ENCODE measurements around the gene WSB2.
"Not testable (repeated sequence)": the region's sequence is repeated elsewhere in the genome, so short reads cannot be mapped to it uniquely, and the experiment has no call there.

The WSB2 gene

GRCh38 chr12:118033902-118034301 is 27.1 kb downstream of the WSB2 start:
- no peak for TF ChIP-seq ZNF274 (IDR thresholded peaks at IDR 0.05; ENCODE audit: low read depth, low read length)
- no peak overlapping the region for H3K4me3 ChIP-seq (ENCODE audit: low read length)

GRCh38 chr12:118033323-118033722 is 27.7 kb downstream of the WSB2 start:
- no peak for TF ChIP-seq ZNF274 (IDR thresholded peaks at IDR 0.05; ENCODE audit: low read depth, low read length)
- H3K4me3 ChIP-seq (ENCODE audit: low read length), result no peak overlapping the region

GRCh38 chr12:118032188-118032587 is 28.8 kb downstream of the WSB2 start:
- no peak overlapping the region for H3K4me3 ChIP-seq (ENCODE audit: low read length)
- TF ChIP-seq ZNF274 (IDR thresholded peaks at IDR 0.05; ENCODE audit: low read depth, low read length), result no peak

GRCh38 chr12:118029166-118029565 is 31.8 kb downstream of the WSB2 start:
- TF ChIP-seq ZNF274 (IDR thresholded peaks at IDR 0.05; ENCODE audit: low read depth, low read length), result no peak
- no peak overlapping the region for H3K4me3 ChIP-seq (ENCODE audit: low read length)

DNA sequence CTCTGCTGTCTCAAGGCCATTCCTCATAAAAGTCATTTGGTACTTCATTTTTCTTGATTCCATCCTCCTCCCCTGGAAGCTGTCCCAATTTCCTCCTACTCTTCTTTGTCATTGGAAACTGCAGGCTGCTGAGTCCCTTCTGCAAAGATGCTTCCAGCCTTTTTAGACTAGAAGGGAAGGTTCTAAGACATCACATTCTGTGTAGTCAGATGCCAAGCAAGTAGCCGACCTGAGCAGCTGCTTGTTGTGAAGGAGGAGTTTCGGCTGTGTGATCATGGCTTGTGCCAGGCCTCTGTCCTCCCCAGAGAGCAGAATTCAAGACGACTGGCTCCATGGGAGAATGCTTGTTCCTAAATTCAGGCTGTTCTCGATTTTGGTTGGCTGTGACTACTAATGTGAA is 35.8 kb downstream of the WSB2 start:
- no peak overlapping the region for H3K4me3 ChIP-seq (ENCODE audit: low read length)
- TF ChIP-seq ZNF274 (IDR thresholded peaks at IDR 0.05; ENCODE audit: low read depth, low read length), result no peak

DNA sequence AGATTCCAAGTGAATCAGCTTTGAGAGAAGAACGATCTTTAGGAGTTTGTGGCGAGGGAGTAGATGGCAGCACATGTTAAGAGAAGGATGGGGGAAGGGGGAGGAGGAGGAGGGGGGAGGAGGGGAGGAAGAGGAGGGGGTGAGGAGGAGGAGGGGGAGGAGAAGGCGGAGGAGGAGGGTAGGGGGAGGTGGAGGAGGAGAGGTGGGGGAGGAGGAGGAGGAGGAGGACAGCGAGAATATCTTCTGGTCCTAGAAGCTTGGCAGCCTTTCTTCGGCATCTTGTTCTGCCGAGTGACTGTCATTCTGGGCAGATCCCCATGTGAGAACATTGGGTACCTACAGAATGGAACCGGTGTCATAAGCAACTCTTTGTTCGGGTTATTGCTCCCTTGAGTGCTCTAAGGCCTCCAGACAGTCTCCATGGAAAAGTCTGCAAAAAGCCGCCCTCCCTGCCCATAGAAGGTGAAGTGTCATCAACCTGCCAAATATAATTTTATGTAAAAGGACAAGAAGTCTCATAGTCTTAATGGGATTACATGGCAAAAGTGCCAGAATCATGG is 37.6 kb downstream of the WSB2 start:
- TF ChIP-seq ZNF274 (IDR thresholded peaks at IDR 0.05; ENCODE audit: low read depth, low read length), result no peak
- H3K4me3 ChIP-seq (ENCODE audit: low read length), result no peak overlapping the region

GRCh38 chr12:118022728-118023109 is 38.3 kb downstream of the WSB2 start:
- TF ChIP-seq ZNF274 (IDR thresholded peaks at IDR 0.05; ENCODE audit: low read depth, low read length), result no peak
- H3K4me3 ChIP-seq (ENCODE audit: low read length), result no peak overlapping the region

DNA sequence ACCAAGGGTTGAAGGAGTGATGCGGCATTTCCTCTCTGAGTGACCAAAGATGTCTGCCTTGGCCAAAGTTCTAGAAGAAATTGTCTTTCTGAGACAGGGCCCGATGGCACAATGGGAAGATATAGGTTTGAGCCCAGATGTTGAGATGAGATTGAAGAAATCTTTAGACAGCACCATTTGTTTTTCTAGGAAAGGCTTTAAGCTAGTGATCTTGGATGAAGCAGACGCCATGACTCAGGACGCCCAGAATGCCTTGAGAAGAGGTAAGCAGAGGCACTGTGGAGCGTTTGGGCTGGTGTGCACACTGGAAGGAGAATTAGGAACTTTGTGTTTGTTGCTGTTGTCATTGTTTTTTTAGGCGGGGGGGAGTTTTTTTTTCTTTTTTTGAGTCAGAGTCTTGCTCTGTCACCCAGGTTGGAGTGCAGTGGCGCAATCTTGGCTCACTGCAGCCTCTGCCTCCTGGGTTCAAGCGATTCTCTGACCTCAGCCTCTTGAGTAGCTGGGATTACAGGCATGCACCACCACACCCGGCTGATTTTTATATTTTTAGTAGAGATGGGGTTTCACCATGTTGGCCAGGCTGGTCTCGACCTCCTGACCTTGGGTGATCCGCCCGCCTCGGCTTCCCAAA is 38.8 kb downstream of the WSB2 start:
- not testable (repeated sequence) for H3K4me3 ChIP-seq (ENCODE audit: low read length)

GRCh38 chr12:118020036-118020435 is 40.9 kb downstream of the WSB2 start:
- H3K4me3 ChIP-seq (ENCODE audit: low read length), result no peak overlapping the region
- TF ChIP-seq ZNF274 (IDR thresholded peaks at IDR 0.05; ENCODE audit: low read depth, low read length), result no peak

DNA sequence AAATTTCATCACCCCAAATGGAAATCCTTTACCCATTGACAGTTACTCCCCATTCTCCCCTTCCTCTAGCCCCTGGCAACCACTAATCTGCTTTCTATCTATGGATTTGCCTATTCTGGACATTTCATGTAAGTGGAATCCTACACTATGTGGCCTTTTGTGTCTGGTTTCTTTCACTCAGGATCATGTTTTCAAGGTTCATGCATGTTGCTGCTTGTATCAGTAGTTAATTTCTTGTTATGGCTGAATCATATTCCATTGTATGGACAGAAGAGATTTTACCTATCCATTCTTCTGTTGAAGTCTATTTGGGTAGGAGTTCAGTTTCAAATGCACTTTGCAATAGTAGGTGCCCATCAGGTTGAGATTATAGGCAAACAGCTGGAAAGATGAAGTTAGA is 43.1 kb downstream of the WSB2 start:
- no peak for TF ChIP-seq ZNF274 (IDR thresholded peaks at IDR 0.05; ENCODE audit: low read depth, low read length)

DNA sequence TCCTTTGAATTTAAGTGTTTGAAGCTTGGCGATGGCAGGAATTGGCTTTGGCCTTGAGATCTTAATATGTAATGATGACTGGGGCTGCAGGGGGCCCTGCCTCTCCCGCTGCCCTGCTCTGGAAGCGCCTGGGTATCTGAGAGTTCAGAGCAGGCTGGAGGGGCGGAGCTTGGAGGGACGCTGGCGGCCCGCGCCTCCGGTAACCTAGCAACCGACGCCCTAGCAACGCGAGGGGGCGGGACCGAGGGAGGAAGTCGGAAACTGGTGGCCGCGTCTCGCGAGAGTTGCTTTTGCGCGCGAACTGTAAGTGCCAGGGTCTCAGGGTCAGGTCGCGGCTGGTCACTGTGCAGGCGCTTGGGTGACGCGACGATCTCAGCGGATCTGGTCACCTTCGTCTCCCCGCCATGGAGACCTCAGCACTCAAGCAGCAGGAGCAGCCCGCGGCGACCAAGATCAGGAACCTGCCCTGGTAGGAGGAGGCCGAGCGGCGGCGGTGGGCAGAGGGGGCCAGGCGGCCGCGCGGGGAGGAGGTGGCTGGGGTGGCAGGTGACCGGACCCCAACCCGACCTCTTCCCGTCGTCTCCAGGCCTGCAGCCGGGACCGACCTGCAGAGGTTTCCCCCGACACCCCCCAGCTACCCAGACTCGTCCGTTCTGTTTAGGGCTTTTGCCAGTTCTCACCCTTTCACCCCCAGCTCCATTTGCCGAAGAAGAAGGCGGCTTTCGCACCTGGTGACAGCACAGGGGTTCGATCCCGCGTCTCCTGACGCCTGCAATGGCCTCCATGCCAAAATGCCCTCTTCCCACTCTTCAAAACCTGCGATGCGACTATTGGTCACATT is 44.3 kb downstream of the WSB2 start, which contains the start of gene RFC5:
Gene RFC5, plus strand, starts transcription at position 280 of the 841 bp plus-strand sequence. Its CDS starts 125 bp downstream, at position 405.
- no peak for TF ChIP-seq ZNF274 (IDR thresholded peaks at IDR 0.05; ENCODE audit: low read depth, low read length)
- peak within 1 kb of the TSS; percentile 92 for H3K4me3 ChIP-seq (ENCODE audit: low read length)

More for the DNA sequence above, 43.1 kb downstream of the WSB2 start:
- peak overlapping the region; percentile 92 for H3K4me3 ChIP-seq (ENCODE audit: low read length)

DNA sequence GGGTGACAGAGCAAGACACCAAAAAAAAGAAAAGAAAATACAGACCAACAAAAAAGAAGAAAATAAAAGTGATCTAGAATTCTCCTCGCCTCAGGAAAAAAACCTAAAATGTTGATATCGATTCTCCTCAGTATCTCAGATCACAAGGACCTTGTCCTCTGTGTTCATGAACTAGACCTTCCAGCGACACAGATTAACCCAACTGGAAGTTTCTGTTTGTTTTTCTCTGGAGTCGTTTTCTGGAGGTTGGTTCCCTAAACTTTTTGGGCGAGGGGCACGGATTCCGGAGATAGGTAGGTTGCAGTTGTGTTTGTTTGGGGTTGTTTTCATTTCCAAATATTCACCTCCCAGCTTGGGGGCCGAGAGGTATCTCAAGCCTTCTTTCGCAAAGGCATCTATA is 45.0 kb downstream of the WSB2 start:
- no peak for TF ChIP-seq ZNF274 (IDR thresholded peaks at IDR 0.05; ENCODE audit: low read depth, low read length)
- peak overlapping the region; percentile 26; the same call in 1 of the 2 replicates for H3K4me3 ChIP-seq (ENCODE audit: low read length)

- TF ChIP-seq ZNF274 (IDR thresholded peaks at IDR 0.05; ENCODE audit: low read depth, low read length), result no peak
- no peak overlapping the region for H3K4me3 ChIP-seq (ENCODE audit: low read length)
Observed at GRCh38 chr12:118015306-118015705, 45.7 kb downstream of the WSB2 start.

DNA sequence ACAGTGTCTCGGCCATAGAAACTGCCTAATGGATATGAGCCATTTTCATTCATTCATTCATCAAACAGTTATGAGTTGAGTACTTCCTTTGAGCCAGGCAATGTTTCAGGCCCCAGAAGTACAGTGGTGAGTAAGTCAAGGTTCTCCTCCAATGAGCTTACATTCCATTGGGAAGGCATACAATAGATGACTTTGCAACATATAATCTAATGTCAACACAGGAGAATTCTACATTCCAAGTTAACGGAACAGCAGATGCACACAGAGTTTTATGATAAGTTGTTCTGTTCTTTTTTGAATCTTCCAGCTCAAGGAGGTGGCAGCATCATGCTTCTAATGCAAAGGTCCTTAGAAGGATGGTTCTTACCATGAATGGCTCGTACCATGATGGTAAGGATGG is 47.7 kb downstream of the WSB2 start:
- no peak for TF ChIP-seq ZNF274 (IDR thresholded peaks at IDR 0.05; ENCODE audit: low read depth, low read length)
- H3K4me3 ChIP-seq (ENCODE audit: low read length), result no peak overlapping the region

DNA sequence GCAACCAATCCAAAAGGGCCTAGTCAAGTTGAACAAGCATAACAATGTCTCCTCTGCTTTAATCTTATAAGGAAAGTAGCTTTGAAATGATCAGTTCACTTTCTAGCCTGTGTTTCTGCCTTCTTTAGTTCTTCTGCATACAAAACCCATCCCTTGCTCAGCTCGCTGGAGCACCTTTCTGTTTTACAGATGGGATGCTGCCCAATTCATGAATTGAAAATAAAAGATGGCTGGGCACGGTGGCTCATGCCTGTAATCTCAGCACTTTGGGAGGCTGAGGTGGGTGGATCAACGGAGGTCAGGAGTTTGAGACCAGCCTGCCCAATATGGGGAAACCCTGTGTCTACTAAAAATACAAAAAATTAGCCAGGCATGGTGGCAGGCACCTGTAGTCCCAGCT is 49.0 kb downstream of the WSB2 start:
- no peak for TF ChIP-seq ZNF274 (IDR thresholded peaks at IDR 0.05; ENCODE audit: low read depth, low read length)

More for the DNA sequence above, 49.0 kb downstream of the WSB2 start:
- no peak overlapping the region for H3K4me3 ChIP-seq (ENCODE audit: low read length)
